ENCODE data around the gene ITGB2.

Gene ITGB2

GRCh38 chr21:44837537-44837936 lies 83.2 kb downstream of the ITGB2 start:
- H3K4me1 Mint-ChIP-seq (ENCODE audit: low read depth): no peaks in the 10 kb centered on the region
- no peaks in the 10 kb centered on the region for H3K9me3 Mint-ChIP-seq
- no peak for DNase-seq
- H3K4me3 Mint-ChIP-seq: no peak overlapping the region
- no peaks in the 10 kb centered on the region for H3K36me3 Mint-ChIP-seq (ENCODE audit: low read depth)
- H3K27me3 Mint-ChIP-seq: no peaks in the 10 kb centered on the region
- H3K27ac Mint-ChIP-seq: no peak overlapping the region

- no peaks in the 10 kb centered on the region for H3K36me3 Mint-ChIP-seq (ENCODE audit: low read depth)
- no peak for DNase-seq
- H3K9me3 Mint-ChIP-seq: no peaks in the 10 kb centered on the region
- no peaks in the 10 kb centered on the region for H3K27me3 Mint-ChIP-seq
- H3K27ac Mint-ChIP-seq: no peak overlapping the region
- H3K4me1 Mint-ChIP-seq (ENCODE audit: low read depth): no peaks in the 10 kb centered on the region
- no peak overlapping the region for H3K4me3 Mint-ChIP-seq
These were observed 83.8 kb downstream of the ITGB2 start for GRCh38 chr21:44836666-44837471.

GRCh38 chr21:44836349-44836665 lies 84.4 kb downstream of the ITGB2 start:
- H3K4me1 Mint-ChIP-seq (ENCODE audit: low read depth): peaks cover 2% of the 10 kb centered on the region
- DNase-seq: no peak
- no peak overlapping the region for H3K27ac Mint-ChIP-seq
- H3K9me3 Mint-ChIP-seq: no peaks in the 10 kb centered on the region
- no peaks in the 10 kb centered on the region for H3K27me3 Mint-ChIP-seq
- H3K36me3 Mint-ChIP-seq (ENCODE audit: low read depth): no peaks in the 10 kb centered on the region
- H3K4me3 Mint-ChIP-seq: no peak overlapping the region

Data from activated T-cell treated with anti-CD3 and anti-CD28 coated beads, Interleukin-2, amount 50 U/mL, for 24 hours (primary cell).